ENCODE measurements around the gene PARD3B. TPM values are rescaled to one million over a fixed set of nuclear protein-coding genes. Genes with fewer than 3 reads are reported as not detected.

The PARD3B gene
- total RNA-seq, 1 experiment from 2014 or later: 6.4 TPM

- WGBS (ENCODE audit: extremely low coverage, insufficient read length, low lambda C conversion rate): no CpG with 5 or more reads among the region's 1 CpG
- H3K27me3 Mint-ChIP-seq (ENCODE audit: low read depth): no peaks in the 10 kb centered on the region
- no peak overlapping the region for H2BK12ac ChIP-seq (ENCODE audit: insufficient read length, low read depth, low read length)
- H3K9me3 Mint-ChIP-seq: no peaks in the 10 kb centered on the region
- H3T11ph ChIP-seq (ENCODE audit: low read length): no peak overlapping the region
- no peak overlapping the region for H3K18ac ChIP-seq (ENCODE audit: insufficient read length, low read depth, low read length)
- H3K4ac ChIP-seq (ENCODE audit: low read depth, low read length): no peak overlapping the region
- H4K91ac ChIP-seq (ENCODE audit: insufficient read length, low read depth, low read length): no peak overlapping the region
- H3K14ac ChIP-seq (ENCODE audit: insufficient read depth, low read length): no peak overlapping the region
- no peak overlapping the region for H3K4me2 ChIP-seq (ENCODE audit: insufficient read depth, insufficient read length, low read length)
- H3K27me3 ChIP-seq (ENCODE audit: insufficient read depth, low read length): no peaks in the 10 kb centered on the region
- H3K23ac ChIP-seq (ENCODE audit: insufficient read length, low read depth, low read length): no peak overlapping the region
- H3K23me2 ChIP-seq (ENCODE audit: insufficient read length, low read depth, low read length, poor library complexity, severe bottlenecking): no peaks in the 10 kb centered on the region
- H4K8ac ChIP-seq (replicated peaks; ENCODE audit: insufficient read length, low read depth, low read length): no peak overlapping the region
- no peaks in the 10 kb centered on the region for H4K20me1 ChIP-seq (ENCODE audit: control insufficient read depth, insufficient read depth, insufficient read length)
- H3K4me1 ChIP-seq (ENCODE audit: insufficient read depth, low read length): peaks cover 3% of the 10 kb centered on the region; the same call in 1 of the 2 replicates
- peak overlapping the region in 1 of 3 experiments; percentile 85; a peak in 2 of 7 replicates for H3K27ac Mint-ChIP-seq
- no peak overlapping the region for H2BK20ac ChIP-seq (ENCODE audit: low read depth, low read length, poor library complexity, severe bottlenecking)
- no peak overlapping the region for H3K9ac ChIP-seq (ENCODE audit: extremely low read depth, insufficient read length, low read length)
- H3K79me2 ChIP-seq (ENCODE audit: insufficient read depth, low read length): no peaks in the 10 kb centered on the region
- no peak overlapping the region for H2BK5ac ChIP-seq (ENCODE audit: insufficient read length, low read length)
- no peaks in the 10 kb centered on the region for H3K79me1 ChIP-seq (ENCODE audit: insufficient read depth, low read depth, low read length, poor library complexity, severe bottlenecking)
- DNase-seq: no peak
- H4K5ac ChIP-seq (ENCODE audit: insufficient read length, low read depth, low read length): no peak overlapping the region
- no peaks in the 10 kb centered on the region for H3K9me3 ChIP-seq (ENCODE audit: control insufficient read depth, low read depth, low read length)
- no peak overlapping the region for H2AFZ ChIP-seq (ENCODE audit: low read length)
- no peak overlapping the region for H3K56ac ChIP-seq (ENCODE audit: insufficient read length, low read depth, low read length)
- H3K36me3 Mint-ChIP-seq (ENCODE audit: insufficient read depth in 1 of 3, low read depth in 3 of 3): no peaks in the 10 kb centered on the region
- H2AK5ac ChIP-seq (ENCODE audit: insufficient read length, low read length): no peak overlapping the region
- H3K4me1 Mint-ChIP-seq: peaks cover 8 to 12% of the 10 kb centered on the region in 2 experiments
- H2BK15ac ChIP-seq (ENCODE audit: low read depth, low read length): no peak overlapping the region
- no peak overlapping the region for H3K4me3 Mint-ChIP-seq
- no peak overlapping the region for H2BK120ac ChIP-seq (ENCODE audit: low read depth, low read length, poor library complexity, severe bottlenecking)
- no peak overlapping the region for H3K27ac ChIP-seq (ENCODE audit: insufficient read length, low read depth, low read length)
- no peak for TF ChIP-seq CTCF (conservative IDR thresholded peaks at IDR 0.05)
Measured at GRCh38 chr2:204664708-204665121, 119.4 kb downstream of the PARD3B start.

Data from H9 (cell line).